Aorta (tissue), 5 donors: Measurements from ENCODE around the gene FAT4. TPM values are rescaled to one million over a fixed set of nuclear protein-coding genes. Genes with fewer than 3 reads are reported as not detected.

Experiments
- ATAC-seq: fragments of 200-7000 bp; cut with Tn5 transposase; one replicate; pipeline ENCODE4 v1.9.1; 2022; ENCODE audit warnings: moderate library complexity; ENCODE audit not compliant: low FRiP score
- DNase-seq, 2 donors: peaks; one replicate each; pipeline ENCODE4 v3.0.0-alpha.2; 2020
- H3K27ac ChIP-seq, 2 donors: one replicate each; pipeline ENCODE4 v1.5.1; 2013; ENCODE audit warnings: low read length in 2 of 2, mild to moderate bottlenecking in 2 of 2, moderate library complexity in 2 of 2, control low read depth in 1 of 2, inconsistent platforms in 1 of 2, low read depth in 1 of 2
- H3K27me3 ChIP-seq, 2 donors: one replicate each; pipeline ENCODE4 v1.6.1; 2013; ENCODE audit warnings: control low read depth in 1 of 2, low read length in 1 of 2, mild to moderate bottlenecking in 1 of 2, moderate library complexity in 1 of 2; ENCODE audit not compliant: insufficient read depth in 2 of 2, control insufficient read depth in 1 of 2
- H3K36me3 ChIP-seq, 2 donors: one replicate each; pipeline ENCODE4 v1.6.1; 2013; ENCODE audit warnings: control low read depth in 1 of 2, low read length in 1 of 2, mild to moderate bottlenecking in 1 of 2; ENCODE audit not compliant: insufficient read depth in 2 of 2, control insufficient read depth in 1 of 2
- H3K4me1 ChIP-seq, 2 donors: one replicate each; pipeline ENCODE4 v1.6.1; 2013; ENCODE audit warnings: low read length in 2 of 2, control low read depth in 1 of 2, mild to moderate bottlenecking in 1 of 2, moderate library complexity in 1 of 2; ENCODE audit not compliant: insufficient read depth in 2 of 2, control insufficient read depth in 1 of 2
- H3K4me3 ChIP-seq, 2 donors: one replicate each; pipeline ENCODE4 v1.5.1; 2013; ENCODE audit warnings: low read length in 2 of 2, control low read depth in 1 of 2, mild to moderate bottlenecking in 1 of 2
- H3K9me3 ChIP-seq: one replicate; pipeline ENCODE4 v1.6.1; 2013; ENCODE audit warnings: mild to moderate bottlenecking, low read length; ENCODE audit not compliant: control insufficient read depth
- WGBS, 2 donors: extraction: QIAGEN DNeasy Blood & Tissue Kit; methylation state at CpG; one replicate each; pipeline ENCODE4 v1.1.7; 2013; 5-methylcytosine and 5-hydroxymethylcytosine counted together
- intact Hi-C, 2 donors: fragments of 100-400 bp; cut with DNase I; formaldehyde crosslinking; loops; one replicate each; pipeline versions ENCODE4 v1.14.2 to v1.15.0; 2022
- polyA plus RNA-seq, 2 donors: library from polyadenylated mRNA; stranded (reverse); fragments of 200-250 nt; gene quantifications; one replicate each; pipeline ENCODE4 v1.2.3, GENCODE V29; 2013
- total RNA-seq, 2 donors: library from RNA; stranded (reverse); fragmentation: NEBNext Ultra II Directional; extraction: Animal tissue kit (Norgen Biotek cat#: 25700); gene quantifications; one replicate each; pipeline ENCODE4 v1.2.1, GENCODE V29; 2021
- donor health status: healthy with polysubstance abuse.
- donor health status: Bipolar disorder and iron deficiency.
- donor health status: DM: no; HTN: no; CAD: no.
- donor health status: DM: no; HTN: no; CAD: no.
- donor health status: DM: yes; HTN: yes; CAD: no.

The FAT4 gene
- total and polyA plus RNA-seq, 4 donors: 0.88 to 48.0 (median 23.6) TPM

DNA sequence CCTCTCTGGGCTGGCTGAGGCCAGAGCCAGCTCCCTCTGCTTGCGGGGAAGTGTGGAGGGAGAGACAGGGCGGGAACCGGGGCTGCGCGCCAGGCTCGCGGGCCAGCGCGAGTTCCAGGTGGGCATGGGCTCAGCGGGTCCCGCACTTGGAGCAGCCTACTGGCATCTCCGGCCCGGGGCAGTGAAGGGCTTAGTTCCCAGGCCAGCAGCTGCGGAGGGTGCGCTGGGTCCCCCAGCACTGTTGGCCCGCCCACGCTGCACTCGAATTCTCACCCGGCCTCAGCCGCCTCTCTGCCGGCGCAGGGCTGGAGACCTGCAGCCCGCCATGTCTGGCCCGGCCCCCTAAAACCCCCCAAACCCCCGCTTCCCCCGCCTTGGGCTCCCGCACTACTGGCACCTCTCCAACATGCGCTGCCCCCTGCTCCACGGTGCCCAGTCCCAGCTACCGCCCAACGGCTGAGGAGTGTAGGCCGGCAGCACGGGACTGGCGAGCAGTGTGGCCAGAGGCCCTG lies 33.8 kb upstream of the FAT4 start:
- DNase-seq (no peak), ATAC-seq (no peak)
- intact Hi-C loops: loop anchor here in 1 of 2 donors (5.0 kb wide), 1 partner anchor 949 kb away; no protein-coding TSS in a partner anchor
- Histone ChIP-seq H3K27me3 (no peaks in the 10 kb centered on the region), H3K4me3 (no peak overlapping the region), H3K36me3 (no peaks in the 10 kb centered on the region), H3K4me1 (no peaks in the 10 kb centered on the region), H3K27ac (no peak overlapping the region), H3K9me3 (no peaks in the 10 kb centered on the region)
- 98 to 99% methylated on average over 32 to 34 of the region's 34 CpGs for WGBS, 2 donors

DNA sequence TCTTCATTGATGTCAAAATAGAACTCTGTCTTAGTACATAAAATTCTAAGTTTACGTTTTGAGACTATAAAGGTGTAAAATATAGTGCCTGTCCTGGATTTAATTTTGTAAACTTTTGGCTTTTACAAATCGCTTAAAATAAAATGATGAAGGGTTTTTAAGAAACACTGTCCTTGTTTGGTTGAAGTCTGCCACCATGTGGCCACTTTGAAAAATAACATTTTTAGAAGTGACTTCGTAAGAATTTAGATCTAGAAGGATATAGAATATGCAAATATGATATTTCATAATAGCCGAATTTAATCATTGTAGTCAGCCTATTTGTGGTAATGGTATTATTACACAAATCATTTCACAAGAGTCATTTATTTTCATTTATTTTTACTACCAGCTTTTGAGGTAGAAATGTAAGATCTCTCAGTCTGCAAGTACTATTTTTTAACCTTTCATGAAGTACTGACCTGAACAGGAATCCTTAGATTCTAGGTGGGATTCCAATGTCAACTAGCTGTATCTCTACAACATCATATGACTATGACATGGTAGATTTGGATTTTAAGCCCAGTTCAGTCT lies 31.0 kb upstream of the FAT4 start:
- ATAC-seq (no peak), DNase-seq (no peak)
- Histone ChIP-seq H3K27ac (no peak overlapping the region), H3K4me3 (no peak overlapping the region), H3K36me3 (no peaks in the 10 kb centered on the region), H3K9me3 (no peaks in the 10 kb centered on the region), H3K4me1 (no peaks in the 10 kb centered on the region), H3K27me3 (no peaks in the 10 kb centered on the region)
- WGBS, 2 donors: 1% methylated on average over 4 of the region's 4 CpGs
- intact Hi-C loops: loop anchor here (1.0 to 5.0 kb wide), 2 partner anchors 948 to 951 kb away; no protein-coding TSS in a partner anchor

- no peak for ATAC-seq
- WGBS, 2 donors: 23 to 39% methylated on average over 2 of the region's 2 CpGs
- H3K9me3 ChIP-seq: no peaks in the 10 kb centered on the region
- H3K27me3 ChIP-seq: no peaks in the 10 kb centered on the region
- no peak overlapping the region for H3K4me3 ChIP-seq
- H3K4me1 ChIP-seq: no peaks in the 10 kb centered on the region
- intact Hi-C loops: no loop called here
- no peak for DNase-seq
- no peak overlapping the region for H3K27ac ChIP-seq
- no peaks in the 10 kb centered on the region for H3K36me3 ChIP-seq
Observed at GRCh38 chr4:125297116-125297515, 17.6 kb upstream of the FAT4 start.

DNA sequence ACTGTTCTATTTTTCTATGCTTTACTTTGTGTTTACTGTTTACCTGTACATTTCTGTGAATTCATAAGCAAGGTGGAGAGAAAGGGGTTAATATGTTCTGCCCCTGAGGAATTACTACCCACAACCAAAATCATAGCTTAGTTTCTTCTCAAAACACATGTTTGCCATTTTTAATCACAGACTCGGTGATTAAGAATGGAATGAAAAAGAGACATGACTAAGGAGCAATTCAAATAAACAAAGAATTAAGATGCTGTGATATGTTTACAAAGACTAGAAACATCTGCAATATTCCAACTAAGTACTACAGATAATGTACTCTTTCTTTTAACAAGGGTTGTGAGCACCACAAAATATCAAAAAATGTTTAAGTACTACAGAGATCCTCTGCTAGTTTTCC lies 11.7 kb upstream of the FAT4 start:
- intact Hi-C loops: no loop called here
- 19 to 21% methylated on average over 1 of the region's 1 CpG for WGBS, 2 donors
- Histone ChIP-seq H3K27me3 (no peaks in the 10 kb centered on the region), H3K27ac (no peak overlapping the region), H3K9me3 (no peaks in the 10 kb centered on the region), H3K4me1 (no peaks in the 10 kb centered on the region), H3K36me3 (no peaks in the 10 kb centered on the region), H3K4me3 (no peak overlapping the region)
- DNase-seq (no peak), ATAC-seq (no peak)

GRCh38 chr4:125303821-125304220 lies 10.9 kb upstream of the FAT4 start:
- intact Hi-C loops: no loop called here
- Histone ChIP-seq H3K36me3 (no peaks in the 10 kb centered on the region), H3K27me3 (no peaks in the 10 kb centered on the region), H3K9me3 (no peaks in the 10 kb centered on the region), H3K4me1 (no peaks in the 10 kb centered on the region), H3K27ac (no peak overlapping the region), H3K4me3 (no peak overlapping the region)
- DNase-seq (no peak), ATAC-seq (no peak)
- WGBS, 2 donors: 76 to 82% methylated on average over 5 of the region's 5 CpGs

GRCh38 chr4:125306112-125306511 lies 8.6 kb upstream of the FAT4 start:
- intact Hi-C loops: no loop called here
- ATAC-seq (no peak), DNase-seq (no peak)
- H3K9me3 ChIP-seq: peaks cover 2% of the 10 kb centered on the region
- no peaks in the 10 kb centered on the region for H3K27me3 ChIP-seq
- H3K36me3 ChIP-seq: no peaks in the 10 kb centered on the region
- H3K27ac ChIP-seq: no peak overlapping the region
- 91 to 97% methylated on average over 1 of the region's 1 CpG for WGBS, 2 donors
- H3K4me1 ChIP-seq: no peaks in the 10 kb centered on the region
- H3K4me3 ChIP-seq: no peak overlapping the region

GRCh38 chr4:125306533-125306932 lies 8.2 kb upstream of the FAT4 start:
- Histone ChIP-seq H3K9me3 (peaks cover 2% of the 10 kb centered on the region), H3K4me3 (no peak overlapping the region), H3K4me1 (no peaks in the 10 kb centered on the region), H3K27ac (no peak overlapping the region), H3K27me3 (no peaks in the 10 kb centered on the region), H3K36me3 (no peaks in the 10 kb centered on the region)
- intact Hi-C loops: no loop called here
- no peak for ATAC-seq
- DNase-seq: no peak

DNA sequence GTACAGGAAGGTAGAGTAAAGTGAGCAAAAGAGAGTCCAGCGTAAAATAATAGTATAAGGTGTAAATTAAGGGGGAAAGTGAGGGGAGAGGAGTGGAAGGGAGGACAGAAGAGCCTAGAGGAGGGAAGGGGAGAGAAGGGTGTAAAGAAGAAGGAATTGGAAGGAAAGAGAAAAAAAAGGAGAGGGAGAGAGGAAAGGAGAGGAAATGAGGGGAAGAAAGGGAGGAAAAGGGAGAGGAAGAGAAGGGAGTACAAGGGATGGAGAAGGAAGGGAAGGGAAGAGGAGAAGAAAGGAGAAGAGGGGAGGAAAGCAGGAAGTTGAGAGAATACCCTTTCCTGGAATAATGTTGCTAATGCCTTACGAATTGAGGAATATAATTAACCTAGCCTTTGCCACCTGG lies 3.3 kb upstream of the FAT4 start:
- ATAC-seq: no peak
- Histone ChIP-seq H3K9me3 (peaks cover 2% of the 10 kb centered on the region), H3K4me1 (no peaks in the 10 kb centered on the region), H3K27ac (no peak overlapping the region), H3K4me3 (no peak overlapping the region), H3K27me3 (no peaks in the 10 kb centered on the region), H3K36me3 (no peaks in the 10 kb centered on the region)
- 76 to 83% methylated on average over 2 of the region's 2 CpGs for WGBS, 2 donors
- no peak for DNase-seq
- intact Hi-C loops: loop anchor here (5.0 to 10.0 kb wide), 3 partner anchors 173 to 1293 kb away; no protein-coding TSS in a partner anchor

DNA sequence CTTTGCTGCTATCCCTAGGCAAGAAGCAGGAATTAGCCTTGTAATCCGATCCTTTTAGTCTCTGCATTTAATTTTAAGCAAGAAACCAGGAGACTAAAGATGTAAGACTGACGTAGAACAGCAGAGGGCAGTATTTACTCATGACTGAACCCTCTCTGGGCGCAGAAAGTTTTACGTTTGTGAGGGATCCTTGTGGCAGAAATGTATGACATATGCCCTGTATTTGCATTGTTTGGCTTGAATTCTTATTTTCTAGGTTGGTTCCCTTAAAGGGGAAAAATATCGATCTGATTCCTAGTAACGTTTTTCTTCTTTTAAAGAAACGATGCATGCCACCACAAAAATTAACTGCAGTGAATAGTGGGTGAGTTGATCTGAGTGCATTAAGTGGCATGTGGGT lies 1.3 kb upstream of the FAT4 start:
- H3K27ac ChIP-seq: no peak overlapping the region
- 0% methylated on average over 7 of the region's 7 CpGs for WGBS, 2 donors
- peaks cover 2% of the 10 kb centered on the region for H3K9me3 ChIP-seq
- no peak overlapping the region for H3K4me3 ChIP-seq
- no peaks in the 10 kb centered on the region for H3K27me3 ChIP-seq
- intact Hi-C loops: loop anchor here (2.0 to 10.0 kb wide), 4 partner anchors 171 to 1291 kb away; no protein-coding TSS in a partner anchor
- DNase-seq: no peak
- peaks cover 3 to 5% of the 10 kb centered on the region in 2 donors for H3K4me1 ChIP-seq
- H3K36me3 ChIP-seq: no peaks in the 10 kb centered on the region
- ATAC-seq: peak; percentile 68
